Lower leg skin (tissue), 4 donors: ENCODE results near the gene UNKL. TPM values are rescaled to one million over a fixed set of nuclear protein-coding genes. Genes with fewer than 3 reads are reported as not detected.
A peak's percentile ranks its signal among the peaks of the same experiment; 100 is the strongest.

Experiments used
- DNase-seq, 2 donors: peaks; one replicate each; pipeline ENCODE4 v3.0.0-alpha.2; 2019; ENCODE audit warnings: low spot score in 2 of 2
- H3K4me3 ChIP-seq: fragments of 200-600 bp; sonication (generic); 2 replicates; pipeline ENCODE4 v1.5.1; 2017; ENCODE audit warnings: mild to moderate bottlenecking, low read depth; ENCODE audit not compliant: poor library complexity, severe bottlenecking
- CTCF ChIP-seq, 3 donors: fragments of 450-650 bp; IDR thresholded peaks; one replicate each; pipeline ENCODE4 v1.5.1; 2016; ENCODE audit warnings: antibody characterized with exemption in 3 of 3, mild to moderate bottlenecking in 3 of 3, moderate library complexity in 2 of 3
- POLR2A ChIP-seq, 2 donors: fragments of 450-650 bp; IDR thresholded peaks; one replicate each; pipeline ENCODE4 v1.6.1; 2016 to 2017; ENCODE audit warnings: antibody characterized with exemption in 2 of 2, mild to moderate bottlenecking in 1 of 2, moderate library complexity in 1 of 2
- WGBS, 2 donors: methylation state at CpG; one replicate each; pipeline ENCODE4 v1.1.5; 2018; 5-methylcytosine and 5-hydroxymethylcytosine counted together
- intact Hi-C: fragments of 100-400 bp; cut with DNase I; formaldehyde crosslinking; loops from one replicate; pipeline ENCODE4 v1.15.0; 2023; ENCODE audit warnings: low total_unique reads
- total RNA-seq, 4 donors: library from RNA; depleted of rRNA; stranded (reverse); fragments of >200 nt; gene quantifications; one replicate each; pipeline ENCODE4 v1.1.0, GENCODE V29; 2016

The UNKL gene
- total RNA-seq, 4 donors from 2014 or later: 25.7 to 63.4 (median 36.6) TPM

- intact Hi-C loops: no loop called here
- TF ChIP-seq POLR2A (IDR thresholded peaks at IDR 0.05) (no peak), CTCF (IDR thresholded peaks at IDR 0.05) (no peak)
- no peak overlapping the region for H3K4me3 ChIP-seq
- no peak for DNase-seq
- WGBS, 2 donors: 89 to 95% methylated on average over 10 to 14 of the region's 18 CpGs
These were observed 30.9 kb downstream of the UNKL start for GRCh38 chr16:1383556-1383955.

GRCh38 chr16:1381612-1382406, 32.7 kb downstream of the UNKL start:
- no peak for DNase-seq
- 82 to 86% methylated on average over 9 of the region's 9 CpGs for WGBS, 2 donors
- intact Hi-C loops: no loop called here
- TF ChIP-seq CTCF (IDR thresholded peaks at IDR 0.05) (no peak), POLR2A (IDR thresholded peaks at IDR 0.05) (no peak)
- no peak overlapping the region for H3K4me3 ChIP-seq

- intact Hi-C loops: no loop called here
- TF ChIP-seq CTCF (IDR thresholded peaks at IDR 0.05) (no peak), POLR2A (IDR thresholded peaks at IDR 0.05) (no peak)
- no peak for DNase-seq
- 84% methylated on average over 10 of the region's 10 CpGs for WGBS, 2 donors
- no peak overlapping the region for H3K4me3 ChIP-seq
These were observed 34.3 kb downstream of the UNKL start for GRCh38 chr16:1380195-1380594.

GRCh38 chr16:1379304-1380076, 35.0 kb downstream of the UNKL start:
- DNase-seq: no peak
- H3K4me3 ChIP-seq: peak overlapping the region; percentile 27
- WGBS, 2 donors: 19 to 25% methylated on average over 13 to 18 of the region's 95 CpGs
- intact Hi-C loops: no loop called here
- TF ChIP-seq POLR2A (IDR thresholded peaks at IDR 0.05) (no peak), CTCF (IDR thresholded peaks at IDR 0.05) (no peak)

GRCh38 chr16:1378804-1379303, 35.6 kb downstream of the UNKL start:
- intact Hi-C loops: no loop called here
- 14 to 20% methylated on average over 5 to 14 of the region's 31 CpGs for WGBS, 2 donors
- peak overlapping the region; percentile 27 for H3K4me3 ChIP-seq
- TF ChIP-seq POLR2A (IDR thresholded peaks at IDR 0.05) (no peak), CTCF (IDR thresholded peaks at IDR 0.05) (peak in 1 of 3 donors; percentile 8)
- DNase-seq: peak; percentile 60 to 94
